Sigmoid colon (tissue), 7 donors: ENCODE results near the gene ULBP2. TPM values are rescaled to one million over a fixed set of nuclear protein-coding genes. Genes with fewer than 3 reads are reported as not detected.
"Not testable (repeated sequence)": the region's sequence is repeated elsewhere in the genome, so short reads cannot be mapped to it uniquely, and the experiment has no call there.

Experiments used
- DNase-seq: peaks from one replicate; pipeline ENCODE4 v3.0.0-alpha.2; 2019
- H3K27ac ChIP-seq, 4 donors: fragments of 200-600 bp; sonication (generic); one replicate each; pipeline ENCODE4 v1.5.1; 2016 to 2019; ENCODE audit warnings: mild to moderate bottlenecking in 1 of 4
- H3K27me3 ChIP-seq, 3 donors: fragments of 200-600 bp; sonication (generic); one replicate each; pipeline ENCODE4 v1.5.1; 2019; ENCODE audit warnings: mild to moderate bottlenecking in 1 of 3
- H3K36me3 ChIP-seq, 4 donors: fragments of 200-600 bp; sonication (generic); one replicate each; pipeline ENCODE4 v1.5.1; 2016 to 2019
- H3K4me1 ChIP-seq, 4 donors: fragments of 200-600 bp; sonication (generic); one replicate each; pipeline ENCODE4 v1.5.1; 2017 to 2019
- H3K4me3 ChIP-seq, 4 donors: fragments of 200-600 bp; sonication (generic); one replicate each; pipeline ENCODE4 v1.5.1; 2017 to 2019; ENCODE audit warnings: mild to moderate bottlenecking in 2 of 4, moderate library complexity in 1 of 4
- H3K9me3 ChIP-seq, 4 donors: fragments of 200-600 bp in 3 of 4; sonication (generic) in 3 of 4; one replicate each; pipeline versions ENCODE4 v1.5.1 to v1.6.1; 2013 to 2019
- CTCF ChIP-seq, 4 experiments: fragments of 450-650 bp in 3 of 4; fragments of 200-600 bp in 1 of 4; IDR thresholded peaks; one replicate each; pipeline ENCODE4 v1.5.1; 2016 to 2019; ENCODE audit warnings: antibody characterized with exemption in 4 of 4, mild to moderate bottlenecking in 3 of 4, moderate library complexity in 2 of 4
- EP300 ChIP-seq, 4 donors: sonication (generic); formaldehyde crosslinking; IDR thresholded peaks; one replicate each; pipeline ENCODE4 v1.6.1; 2017; ENCODE audit warnings: antibody characterized with exemption in 4 of 4
- POLR2A ChIP-seq, 2 donors: fragments of 450-650 bp; IDR thresholded peaks; one replicate each; pipeline ENCODE4 v1.6.1; 2016; ENCODE audit warnings: antibody characterized with exemption in 2 of 2, mild to moderate bottlenecking in 2 of 2, moderate library complexity in 2 of 2
- POLR2AphosphoS5 ChIP-seq, 4 donors: sonication (generic); formaldehyde crosslinking; IDR thresholded peaks; one replicate each; pipeline ENCODE4 v1.6.1; 2017; ENCODE audit warnings: antibody characterized with exemption in 4 of 4
- WGBS, 2 donors: extraction: QIAGEN DNeasy Blood & Tissue Kit; methylation state at CpG; one replicate each; pipeline ENCODE4 v1.1.7; 2013; 5-methylcytosine and 5-hydroxymethylcytosine counted together
- intact Hi-C: fragments of 100-400 bp; cut with DNase I; formaldehyde crosslinking; loops from one replicate; pipeline ENCODE4 v1.15.1; 2023
- polyA plus RNA-seq, 3 donors: library from polyadenylated mRNA; stranded (reverse); fragments of 200-250 nt; gene quantifications; one replicate each; pipeline ENCODE4 v1.2.3, GENCODE V29; 2013
- total RNA-seq, 4 donors: library from RNA; depleted of rRNA; stranded (reverse); fragments of >200 nt; gene quantifications; one replicate each; pipeline ENCODE4 v1.1.0, GENCODE V29; 2016
- donor health status: healthy with polysubstance abuse.
- donor health status: Bipolar disorder and iron deficiency.
- donor health status: healthy.

ULBP2 gene
- total and polyA plus RNA-seq, 7 donors: 0.34 TPM; not detected in 6

GRCh38 chr6:149904661-149905370 lies 37.0 kb upstream of the ULBP2 start:
- Histone ChIP-seq H3K4me3 (no peak overlapping the region), H3K36me3 (no peaks in the 10 kb centered on the region), H3K4me1 (no peaks in the 10 kb centered on the region), H3K27me3 (no peaks in the 10 kb centered on the region), H3K27ac (no peak overlapping the region), H3K9me3 (peaks cover 0 to 2% (median 0%) of the 10 kb centered on the region in 4 donors)
- no peak for TF ChIP-seq CTCF (IDR thresholded peaks at IDR 0.05)
- WGBS, 2 donors: 90 to 91% methylated on average over 13 of the region's 13 CpGs
- DNase-seq: no peak
- intact Hi-C loops: no loop called here

DNA sequence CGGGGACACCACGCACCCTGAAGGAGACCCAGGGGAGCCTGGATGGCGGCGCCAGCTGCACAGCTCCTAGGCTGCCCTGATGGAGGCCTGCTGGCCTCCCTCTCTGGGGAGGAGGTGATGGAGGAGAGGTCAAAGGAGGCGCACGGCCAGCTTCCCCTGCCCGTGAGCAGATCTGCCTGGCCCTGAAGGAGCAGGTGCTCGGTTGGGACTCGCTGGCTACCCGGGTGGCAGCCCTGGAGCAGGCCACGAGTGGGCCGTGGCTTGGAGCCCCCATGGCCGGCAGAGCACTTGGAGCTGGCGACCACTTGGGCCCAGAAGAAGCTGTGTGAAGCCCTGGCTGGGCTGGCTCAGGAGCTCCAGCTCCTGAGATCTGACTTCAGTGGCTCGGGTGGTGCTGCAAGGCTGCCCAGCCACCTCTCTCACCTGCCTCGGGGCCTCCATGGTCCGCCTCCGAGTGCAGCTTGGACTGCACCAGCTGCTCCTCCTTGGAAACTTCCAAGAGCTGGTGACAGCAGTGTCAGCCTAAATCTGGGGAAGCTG lies 36.4 kb upstream of the ULBP2 start:
- no peak for DNase-seq
- no peaks in the 10 kb centered on the region for H3K27me3 ChIP-seq
- H3K4me3 ChIP-seq: no peak overlapping the region
- no peaks in the 10 kb centered on the region for H3K4me1 ChIP-seq
- no peaks in the 10 kb centered on the region for H3K36me3 ChIP-seq
- H3K9me3 ChIP-seq: peaks cover 0 to 2% (median 0%) of the 10 kb centered on the region in 4 donors
- intact Hi-C loops: no loop called here
- TF ChIP-seq CTCF (IDR thresholded peaks at IDR 0.05): no peak
- TF ChIP-seq EP300 (IDR thresholded peaks at IDR 0.05): no peak
- WGBS, 2 donors: 92 to 94% methylated on average over 18 of the region's 18 CpGs
- no peak overlapping the region for H3K27ac ChIP-seq

DNA sequence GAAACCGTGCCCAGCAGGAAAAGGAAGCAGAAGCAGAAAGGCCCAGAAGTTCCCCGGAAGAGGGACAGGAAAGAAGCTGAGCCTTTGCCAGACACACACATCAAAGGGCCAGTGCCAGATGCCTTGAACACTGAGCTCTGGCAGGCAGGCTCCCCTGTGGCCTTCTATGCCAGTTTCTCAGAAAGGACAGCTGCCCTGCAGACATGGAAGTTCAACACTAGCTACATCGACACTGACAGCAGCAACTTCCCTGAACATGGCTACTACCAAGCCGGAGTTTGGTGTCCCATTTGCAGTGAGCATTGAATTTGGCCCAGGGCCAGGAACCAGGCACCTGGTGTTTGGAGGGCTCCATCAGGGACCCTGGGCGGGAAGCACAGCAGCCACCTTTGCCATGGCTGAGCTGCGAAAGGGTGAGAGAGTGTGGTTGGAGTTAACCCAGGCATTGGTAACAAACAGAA lies 35.9 kb upstream of the ULBP2 start:
- H3K9me3 ChIP-seq: peaks cover 0 to 2% (median 0%) of the 10 kb centered on the region in 4 donors
- no peak overlapping the region for H3K27ac ChIP-seq
- intact Hi-C loops: no loop called here
- DNase-seq: no peak
- no peak overlapping the region for H3K4me3 ChIP-seq
- H3K4me1 ChIP-seq: no peaks in the 10 kb centered on the region
- no peaks in the 10 kb centered on the region for H3K27me3 ChIP-seq
- TF ChIP-seq EP300 (IDR thresholded peaks at IDR 0.05): no peak
- TF ChIP-seq CTCF (IDR thresholded peaks at IDR 0.05): no peak
- TF ChIP-seq POLR2A (IDR thresholded peaks at IDR 0.05): no peak
- no peak for TF ChIP-seq POLR2AphosphoS5 (IDR thresholded peaks at IDR 0.05)
- H3K36me3 ChIP-seq: no peaks in the 10 kb centered on the region
- 84 to 89% methylated on average over 6 of the region's 6 CpGs for WGBS, 2 donors

GRCh38 chr6:149906405-149906804 lies 35.4 kb upstream of the ULBP2 start:
- no peak for DNase-seq
- Histone ChIP-seq H3K4me1 (no peaks in the 10 kb centered on the region), H3K27ac (no peak overlapping the region), H3K4me3 (no peak overlapping the region), H3K9me3 (peaks cover 0 to 2% (median 0%) of the 10 kb centered on the region in 4 donors), H3K27me3 (no peaks in the 10 kb centered on the region), H3K36me3 (no peaks in the 10 kb centered on the region)
- TF ChIP-seq POLR2A (IDR thresholded peaks at IDR 0.05): no peak
- no peak for TF ChIP-seq POLR2AphosphoS5 (IDR thresholded peaks at IDR 0.05)
- no peak for TF ChIP-seq EP300 (IDR thresholded peaks at IDR 0.05)
- TF ChIP-seq CTCF (IDR thresholded peaks at IDR 0.05): no peak
- 97% methylated on average over 4 of the region's 4 CpGs for WGBS, 2 donors
- intact Hi-C loops: no loop called here

DNA sequence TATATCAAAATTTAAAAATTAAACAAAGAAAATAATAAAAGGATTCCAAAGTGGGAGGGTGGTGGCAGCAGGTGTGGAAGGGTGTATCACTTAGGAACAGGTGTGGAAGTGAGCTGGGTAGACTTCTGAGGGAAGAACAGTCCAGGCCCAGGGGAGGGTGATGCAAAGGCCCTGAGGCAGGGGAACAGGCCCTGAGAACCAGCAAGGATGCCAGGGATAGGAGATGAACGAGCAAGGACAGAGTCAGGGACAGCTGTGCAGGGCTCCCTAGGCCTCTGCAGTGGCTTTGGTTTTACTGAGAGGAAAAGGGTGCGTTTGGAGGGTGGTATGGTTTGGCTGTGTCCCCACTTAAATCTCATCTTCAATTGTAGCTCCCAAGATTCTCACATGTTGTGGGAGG lies 34.5 kb upstream of the ULBP2 start:
- H3K4me3 ChIP-seq: no peak overlapping the region
- TF ChIP-seq EP300 (IDR thresholded peaks at IDR 0.05) (no peak), CTCF (IDR thresholded peaks at IDR 0.05) (no peak), POLR2AphosphoS5 (IDR thresholded peaks at IDR 0.05) (no peak), POLR2A (IDR thresholded peaks at IDR 0.05) (no peak)
- H3K27me3 ChIP-seq: no peaks in the 10 kb centered on the region
- intact Hi-C loops: no loop called here
- H3K27ac ChIP-seq: no peak overlapping the region
- no peak for DNase-seq
- WGBS, 2 donors: 84 to 89% methylated on average over 2 of the region's 2 CpGs
- H3K36me3 ChIP-seq: no peaks in the 10 kb centered on the region
- H3K4me1 ChIP-seq: no peaks in the 10 kb centered on the region
- peaks cover 0 to 2% (median 0%) of the 10 kb centered on the region in 4 donors for H3K9me3 ChIP-seq

- H3K27ac ChIP-seq, H3K36me3 ChIP-seq, intact Hi-C loops, H3K9me3 ChIP-seq, DNase-seq, H3K4me3 ChIP-seq, H3K27me3 ChIP-seq, H3K4me1 ChIP-seq: not testable (repeated sequence)
- 82 to 87% methylated on average over 4 of the region's 4 CpGs for WGBS, 2 donors
These were observed 33.3 kb upstream of the ULBP2 start for GRCh38 chr6:149908480-149908879.
